K562 treated with DMSO at 1 percent for 48 hours (cell line): ENCODE results near the gene HOXA7. TPM values are rescaled to one million over a fixed set of nuclear protein-coding genes. Genes with fewer than 3 reads are reported as not detected.

Source experiments
- total RNA-seq: library from RNA; unstranded; fragments of 300-600 nt; gene quantifications from 2 replicates; pipeline ENCODE4 v1.2.3, GENCODE V29; 2022; ENCODE audit warnings: low replicate concordance; ENCODE audit errors: extremely low read depth

The HOXA7 gene
- not detected in 2 replicates for total RNA-seq

GRCh38 chr7:27156508-27156898 lies at the start of gene HOXA7:
Gene HOXA7, minus strand, starts transcription at chr7:27156675. Its CDS starts 130 bp downstream, at chr7:27156545.

GRCh38 chr7:27199849-27200760 lies 43.6 kb upstream of the HOXA7 start, which contains the start of gene HOXA13:
Gene HOXA13, minus strand, starts transcription at chr7:27200091. Its CDS starts 14 bp downstream, at chr7:27200077.

GRCh38 chr7:27185013-27185853 lies 28.8 kb upstream of the HOXA7 start, which contains the start of gene HOXA11:
Gene HOXA11, minus strand, starts transcription at chr7:27185232. Its CDS starts 88 bp downstream, at chr7:27185144.

GRCh38 chr7:27173956-27174873 lies 17.7 kb upstream of the HOXA7 start, which contains the start of gene HOXA10:
Gene HOXA10, minus strand, starts transcription at chr7:27174320. Its CDS starts 14 bp downstream, at chr7:27174306.

DNA sequence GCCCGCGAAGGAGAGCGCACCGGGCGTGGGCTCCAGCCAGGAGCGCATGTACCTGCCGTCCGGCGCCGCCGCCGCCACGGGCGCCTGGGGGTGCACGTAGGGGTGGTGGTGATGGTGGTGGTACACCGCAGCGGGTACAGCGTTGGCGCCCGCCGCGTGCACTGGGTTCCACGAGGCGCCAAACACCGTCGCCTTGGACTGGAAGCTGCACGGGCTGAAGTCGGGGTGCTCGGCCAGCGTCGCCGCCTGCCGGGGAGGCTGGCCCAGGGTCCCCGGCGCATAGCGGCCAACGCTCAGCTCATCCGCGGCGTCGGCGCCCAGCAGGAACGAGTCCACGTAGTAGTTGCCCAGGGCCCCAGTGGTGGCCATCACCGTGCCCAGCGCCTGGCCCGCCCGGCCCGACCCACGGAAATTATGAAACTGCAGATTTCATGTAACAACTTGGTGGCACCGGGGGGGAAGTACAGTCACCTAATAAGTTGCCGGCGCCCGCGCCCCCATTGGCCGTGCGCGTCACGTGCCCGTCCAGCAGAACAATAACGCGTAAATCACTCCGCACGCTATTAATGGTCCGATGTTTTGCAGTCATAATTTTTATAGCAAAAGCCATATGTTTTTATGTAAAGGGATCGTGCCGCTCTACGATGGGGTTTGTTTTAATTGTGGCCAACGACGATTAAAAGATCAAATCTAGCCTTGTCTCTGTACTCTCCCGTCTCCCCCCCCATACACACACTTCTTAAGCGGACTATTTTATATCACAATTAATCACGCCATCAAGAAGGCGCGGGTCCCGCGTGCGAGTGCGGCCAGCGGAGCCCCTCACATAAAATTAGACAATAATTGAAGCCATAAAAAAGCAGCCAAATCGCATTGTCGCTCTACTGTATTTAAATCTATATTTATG lies 8.9 kb upstream of the HOXA7 start, which contains the start of gene HOXA9:
Gene HOXA9 (minus strand): TSS at position 449 of the 907 bp plus-strand sequence. CDS start 80 bp downstream, at position 369.

GRCh38 chr7:27151931-27152815 lies 4.3 kb downstream of the HOXA7 start, which contains the start of gene HOXA3:
Gene HOXA3, minus strand, starts transcription at chr7:27152583. Its CDS starts 41,943 bp downstream, at chr7:27110640.

GRCh38 chr7:27147199-27148030 lies 9.1 kb downstream of the HOXA7 start, which contains the start of gene HOXA6:
Gene HOXA6, minus strand, starts transcription at chr7:27147774. Its CDS starts 25 bp downstream, at chr7:27147749.

DNA sequence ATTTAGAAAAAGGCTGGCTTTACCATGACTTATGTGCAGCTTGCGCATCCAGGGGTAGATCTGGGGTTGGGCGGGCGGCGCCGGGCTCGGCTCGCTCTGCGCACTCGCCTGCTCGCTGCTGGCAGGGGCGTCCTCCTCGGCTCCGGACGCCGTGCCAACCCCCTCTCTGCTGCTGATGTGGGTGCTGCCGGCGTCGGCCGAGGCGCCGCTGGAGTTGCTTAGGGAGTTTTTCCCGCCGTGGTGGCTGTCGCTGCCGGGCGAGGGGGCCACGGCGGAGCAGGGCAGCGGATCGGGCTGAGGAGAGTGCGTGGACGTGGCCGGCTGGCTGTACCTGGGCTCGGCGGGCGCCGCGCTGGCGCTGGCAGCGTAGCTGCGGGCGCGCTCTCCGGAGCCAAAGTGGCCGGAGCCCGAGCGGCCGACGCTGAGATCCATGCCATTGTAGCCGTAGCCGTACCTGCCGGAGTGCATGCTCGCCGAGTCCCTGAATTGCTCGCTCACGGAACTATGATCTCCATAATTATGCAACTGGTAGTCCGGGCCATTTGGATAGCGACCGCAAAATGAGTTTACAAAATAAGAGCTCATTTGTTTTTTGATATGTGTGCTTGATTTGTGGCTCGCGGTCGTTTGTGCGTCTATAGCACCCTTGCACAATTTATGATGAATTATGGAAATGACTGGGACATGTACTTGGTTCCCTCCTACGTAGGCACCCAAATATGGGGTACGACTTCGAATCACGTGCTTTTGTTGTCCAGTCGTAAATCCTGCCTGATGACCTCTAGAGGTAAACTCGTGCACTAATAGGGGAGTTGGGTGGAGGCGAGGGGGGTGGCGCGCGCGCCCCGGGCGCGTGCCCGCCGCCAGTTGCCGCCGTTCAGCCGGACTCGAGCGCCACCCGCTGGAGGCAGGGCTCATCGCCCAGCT lies 13.2 kb downstream of the HOXA7 start, which contains the start of gene HOXA5:
Gene HOXA5 (minus strand): TSS at position 659 of the 927 bp plus-strand sequence. CDS start 74 bp downstream, at position 585.

DNA sequence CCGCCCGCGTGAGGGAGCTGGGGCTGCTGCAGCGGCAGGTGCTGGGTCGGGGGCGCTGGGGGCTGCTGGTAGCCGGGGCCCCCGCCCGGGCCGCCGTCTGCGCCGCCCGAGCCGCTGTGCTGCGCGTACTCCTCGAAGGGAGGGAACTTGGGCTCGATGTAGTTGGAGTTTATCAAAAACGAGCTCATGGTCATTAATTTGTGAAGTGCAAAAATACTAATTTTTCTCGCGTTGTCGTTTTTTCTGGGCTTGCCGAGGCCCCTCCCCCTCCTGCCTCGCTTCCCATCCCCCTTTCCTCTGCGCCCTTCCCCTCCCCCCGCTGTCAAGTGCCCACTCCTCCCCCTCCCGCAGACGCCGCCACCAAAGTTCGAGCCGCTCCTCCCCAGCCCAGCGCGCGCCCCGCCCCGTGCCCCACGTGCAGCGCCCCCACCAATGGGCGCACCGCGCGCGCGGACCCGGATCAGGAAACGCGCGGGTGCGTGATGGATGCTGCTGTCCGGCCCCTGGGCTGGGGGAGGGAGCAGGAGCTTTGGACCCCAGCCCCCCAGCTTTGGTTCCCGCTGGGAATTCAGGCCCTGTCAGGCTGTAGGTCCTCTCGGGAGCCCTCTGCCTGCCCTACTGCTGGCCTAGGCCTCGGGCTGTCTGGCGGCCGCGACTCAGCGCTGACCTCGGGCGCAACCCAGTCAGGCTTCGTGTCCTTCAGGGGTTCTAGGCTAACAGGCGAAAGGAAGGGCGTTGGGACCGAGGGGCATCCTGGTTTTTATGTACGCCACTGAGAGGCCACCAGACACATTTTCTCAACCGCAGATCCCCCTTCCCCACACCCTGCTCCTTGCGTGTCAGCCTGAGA lies 25.7 kb downstream of the HOXA7 start, which contains the start of gene HOXA4:
Gene HOXA4 (minus strand): TSS at position 218 of the 850 bp plus-strand sequence. CDS start 24 bp downstream, at position 194.

Other genes starting within 250 kb of the HOXA7 start
- gene HOXA1, start 60.7 kb downstream of the HOXA7 start, total RNA-seq = not detected in 2 replicates
- not detected in 2 replicates for gene HOXA2, start 54.0 kb downstream of the HOXA7 start, total RNA-seq
- gene HOXA4, start 25.9 kb downstream of the HOXA7 start, total RNA-seq = not detected in 2 replicates
- not detected in 2 replicates for gene HOXA5, start 13.0 kb downstream of the HOXA7 start, total RNA-seq
- not detected in 2 replicates for gene HOXA6, start 8.9 kb downstream of the HOXA7 start, total RNA-seq
- not detected in 2 replicates for gene HOXA3, start 4.1 kb downstream of the HOXA7 start, total RNA-seq
- gene HOXA9, start 8.9 kb upstream of the HOXA7 start, total RNA-seq = not detected in 2 replicates
- gene HOXA10, start 17.6 kb upstream of the HOXA7 start, total RNA-seq = not detected in 2 replicates
- not detected in 2 replicates for gene HOXA11, start 28.6 kb upstream of the HOXA7 start, total RNA-seq
- gene HOXA13, start 43.4 kb upstream of the HOXA7 start, total RNA-seq = not detected in 2 replicates
- gene EVX1, start 86.1 kb upstream of the HOXA7 start, total RNA-seq = not detected in 2 replicates